H1 (cell line): Measurements from ENCODE around the gene USP10.
A peak's percentile ranks its signal among the peaks of the same experiment; 100 is the strongest.

Experiments
- KDM1A ChIP-seq: fragments of 200-600, 300-600 bp; sonication (generic); IDR thresholded peaks from 2 replicates; pipeline ENCODE4 v1.7.1; 2016; ENCODE audit warnings: mild to moderate bottlenecking, low read length, borderline replicate concordance
- POLR2A ChIP-seq, 2 experiments: IDR thresholded peaks; 1 replicate in 1 of 2; 2 replicates in 1 of 2; pipeline ENCODE4 v1.6.1; 2011; ENCODE audit warnings: low read depth in 2 of 2, low read length in 2 of 2, mild to moderate bottlenecking in 2 of 2; ENCODE audit errors: control extremely low read depth in 1 of 2
- SP4 ChIP-seq: IDR thresholded peaks from 2 replicates; pipeline ENCODE4 v1.6.1; 2012; ENCODE audit warnings: low read length, inconsistent platforms
- TF ChIP-seq, protein P1 (sequence below), 3 experiments: IDR thresholded peaks; 1 replicate in 2 of 3; 2 replicates in 1 of 3; pipeline versions ENCODE4 v1.5.1 to v1.6.1; 2011; ENCODE audit warnings: low read length in 3 of 3, mild to moderate bottlenecking in 3 of 3, inconsistent platforms in 2 of 3, low read depth in 1 of 3, moderate library complexity in 1 of 3; ENCODE audit not compliant: insufficient read depth in 1 of 3; ENCODE audit errors: control extremely low read depth in 1 of 3

GRCh38 chr16:84738255-84739038 is 38.6 kb downstream of the USP10 start:
- TF ChIP-seq, protein P1, sequence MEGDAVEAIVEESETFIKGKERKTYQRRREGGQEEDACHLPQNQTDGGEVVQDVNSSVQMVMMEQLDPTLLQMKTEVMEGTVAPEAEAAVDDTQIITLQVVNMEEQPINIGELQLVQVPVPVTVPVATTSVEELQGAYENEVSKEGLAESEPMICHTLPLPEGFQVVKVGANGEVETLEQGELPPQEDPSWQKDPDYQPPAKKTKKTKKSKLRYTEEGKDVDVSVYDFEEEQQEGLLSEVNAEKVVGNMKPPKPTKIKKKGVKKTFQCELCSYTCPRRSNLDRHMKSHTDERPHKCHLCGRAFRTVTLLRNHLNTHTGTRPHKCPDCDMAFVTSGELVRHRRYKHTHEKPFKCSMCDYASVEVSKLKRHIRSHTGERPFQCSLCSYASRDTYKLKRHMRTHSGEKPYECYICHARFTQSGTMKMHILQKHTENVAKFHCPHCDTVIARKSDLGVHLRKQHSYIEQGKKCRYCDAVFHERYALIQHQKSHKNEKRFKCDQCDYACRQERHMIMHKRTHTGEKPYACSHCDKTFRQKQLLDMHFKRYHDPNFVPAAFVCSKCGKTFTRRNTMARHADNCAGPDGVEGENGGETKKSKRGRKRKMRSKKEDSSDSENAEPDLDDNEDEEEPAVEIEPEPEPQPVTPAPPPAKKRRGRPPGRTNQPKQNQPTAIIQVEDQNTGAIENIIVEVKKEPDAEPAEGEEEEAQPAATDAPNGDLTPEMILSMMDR (IDR thresholded peaks at IDR 0.05; ENCODE audit: control extremely low read depth in 1 of 3, insufficient read depth in 1 of 3, low read depth in 1 of 3, low read length in 3 of 3): peak; percentile 85 to 91 (median 86)
- TF ChIP-seq SP4 (no peak), POLR2A (IDR thresholded peaks at IDR 0.05; ENCODE audit: control extremely low read depth in 1 of 2, low read depth in 2 of 2, low read length in 2 of 2) (no peak), KDM1A (no peak)
